ENCODE data around the gene TMEM74B. TPM values are rescaled to one million over a fixed set of nuclear protein-coding genes. Genes with fewer than 3 reads are reported as not detected.

The TMEM74B gene
- total RNA-seq, 4 donors from 2014 or later = 0.44 to 12.4 (median 1.8) TPM

DNA sequence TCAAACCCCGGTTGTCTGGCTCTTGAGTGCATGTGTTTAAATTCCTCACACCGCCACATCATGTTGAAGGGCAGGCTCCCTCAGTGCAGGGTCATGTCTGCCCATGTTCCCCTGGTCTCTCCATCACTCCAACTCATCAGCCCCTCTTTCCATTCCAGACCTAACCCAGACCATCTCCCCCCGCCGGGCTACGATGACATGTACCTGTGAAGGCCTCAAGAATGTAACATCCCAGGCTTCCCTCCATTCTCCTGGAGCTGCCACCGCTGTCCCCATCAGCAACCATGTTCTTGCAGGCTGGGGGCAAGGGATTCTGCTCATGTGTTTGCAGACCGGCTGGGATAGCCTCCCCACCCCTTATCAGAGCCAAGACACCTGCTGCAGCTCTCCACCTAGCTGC is 19.9 kb downstream of the TMEM74B start:
- H3K4me1 ChIP-seq = no peaks in the 10 kb centered on the region
- H3K4me3 ChIP-seq = no peak overlapping the region
- no peak for DNase-seq (ENCODE audit: low spot score in 2 of 2)
- TF ChIP-seq EP300 (IDR thresholded peaks at IDR 0.05) (no peak), POLR2A (IDR thresholded peaks at IDR 0.05) (no peak)
- TF ChIP-seq, protein P1, sequence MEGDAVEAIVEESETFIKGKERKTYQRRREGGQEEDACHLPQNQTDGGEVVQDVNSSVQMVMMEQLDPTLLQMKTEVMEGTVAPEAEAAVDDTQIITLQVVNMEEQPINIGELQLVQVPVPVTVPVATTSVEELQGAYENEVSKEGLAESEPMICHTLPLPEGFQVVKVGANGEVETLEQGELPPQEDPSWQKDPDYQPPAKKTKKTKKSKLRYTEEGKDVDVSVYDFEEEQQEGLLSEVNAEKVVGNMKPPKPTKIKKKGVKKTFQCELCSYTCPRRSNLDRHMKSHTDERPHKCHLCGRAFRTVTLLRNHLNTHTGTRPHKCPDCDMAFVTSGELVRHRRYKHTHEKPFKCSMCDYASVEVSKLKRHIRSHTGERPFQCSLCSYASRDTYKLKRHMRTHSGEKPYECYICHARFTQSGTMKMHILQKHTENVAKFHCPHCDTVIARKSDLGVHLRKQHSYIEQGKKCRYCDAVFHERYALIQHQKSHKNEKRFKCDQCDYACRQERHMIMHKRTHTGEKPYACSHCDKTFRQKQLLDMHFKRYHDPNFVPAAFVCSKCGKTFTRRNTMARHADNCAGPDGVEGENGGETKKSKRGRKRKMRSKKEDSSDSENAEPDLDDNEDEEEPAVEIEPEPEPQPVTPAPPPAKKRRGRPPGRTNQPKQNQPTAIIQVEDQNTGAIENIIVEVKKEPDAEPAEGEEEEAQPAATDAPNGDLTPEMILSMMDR (IDR thresholded peaks at IDR 0.05) = no peak
- H3K27me3 ChIP-seq = no peaks in the 10 kb centered on the region
- no peaks in the 10 kb centered on the region for H3K9me3 ChIP-seq
- no peak overlapping the region for H3K27ac ChIP-seq
- WGBS, 2 donors = 92 to 97% methylated on average over 5 to 7 of the region's 7 CpGs
- H3K36me3 ChIP-seq = peaks cover 0 to 98% (median 32%) of the 10 kb centered on the region in 3 donors

DNA sequence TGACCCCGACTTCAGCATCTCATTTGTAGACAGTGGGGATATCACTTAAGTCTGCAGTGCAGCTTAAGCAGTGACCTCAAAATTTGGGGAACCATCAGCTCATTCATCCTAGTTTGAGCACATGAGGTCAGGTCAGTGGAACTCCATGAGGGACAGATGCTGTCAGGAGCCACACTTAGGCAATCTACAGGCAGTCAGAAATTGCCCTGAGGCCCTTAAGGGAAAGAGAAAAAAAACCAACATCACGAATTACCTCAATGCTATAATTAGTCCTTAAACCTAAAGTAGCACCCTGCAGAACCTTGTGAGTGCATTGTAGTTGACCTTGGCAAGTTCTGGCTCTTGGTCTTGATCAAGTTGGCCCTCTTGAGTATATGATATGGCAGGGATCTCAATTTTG is 21.1 kb downstream of the TMEM74B start:
- no peak for DNase-seq (ENCODE audit: low spot score in 2 of 2)
- WGBS, 2 donors = 78 to 90% methylated on average over 2 of the region's 2 CpGs
- Histone ChIP-seq H3K4me3 (no peak overlapping the region), H3K36me3 (peaks cover 0 to 95% (median 28%) of the 10 kb centered on the region in 3 donors), H3K27ac (no peak overlapping the region), H3K9me3 (no peaks in the 10 kb centered on the region), H3K4me1 (no peaks in the 10 kb centered on the region), H3K27me3 (no peaks in the 10 kb centered on the region)
- no peak for TF ChIP-seq POLR2A (IDR thresholded peaks at IDR 0.05)
- TF ChIP-seq, protein P1 (IDR thresholded peaks at IDR 0.05) = no peak
- no peak for TF ChIP-seq EP300 (IDR thresholded peaks at IDR 0.05)

DNA sequence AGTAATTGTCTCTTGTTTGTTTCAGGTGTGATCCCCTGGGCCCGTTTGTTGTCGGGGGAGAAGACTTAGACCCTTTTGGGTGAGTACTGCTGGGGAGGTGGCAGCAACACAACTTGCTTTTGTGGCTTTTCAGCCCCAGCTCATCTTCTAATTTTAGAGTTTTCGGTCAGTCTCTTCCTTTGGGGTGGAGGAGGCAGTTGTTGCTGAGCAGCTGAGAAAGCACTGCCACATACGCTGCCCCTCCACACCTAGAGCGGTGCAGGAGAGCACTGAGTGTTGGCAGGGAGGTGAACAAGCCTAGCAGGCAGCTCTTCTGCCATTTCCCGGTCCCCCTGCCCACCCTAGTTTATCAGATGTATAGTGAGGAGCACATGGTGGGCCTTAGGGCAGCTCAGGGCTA is 21.7 kb downstream of the TMEM74B start:
- Histone ChIP-seq H3K9me3 (no peaks in the 10 kb centered on the region), H3K36me3 (peaks cover 0 to 95% (median 22%) of the 10 kb centered on the region in 3 donors), H3K4me3 (no peak overlapping the region), H3K27ac (no peak overlapping the region), H3K4me1 (no peaks in the 10 kb centered on the region), H3K27me3 (no peaks in the 10 kb centered on the region)
- DNase-seq (ENCODE audit: low spot score in 2 of 2) = no peak
- 91 to 94% methylated on average over 6 of the region's 6 CpGs for WGBS, 2 donors
- TF ChIP-seq EP300 (IDR thresholded peaks at IDR 0.05) (no peak), POLR2A (IDR thresholded peaks at IDR 0.05) (no peak)
- TF ChIP-seq, protein P1 (IDR thresholded peaks at IDR 0.05) = no peak

DNA sequence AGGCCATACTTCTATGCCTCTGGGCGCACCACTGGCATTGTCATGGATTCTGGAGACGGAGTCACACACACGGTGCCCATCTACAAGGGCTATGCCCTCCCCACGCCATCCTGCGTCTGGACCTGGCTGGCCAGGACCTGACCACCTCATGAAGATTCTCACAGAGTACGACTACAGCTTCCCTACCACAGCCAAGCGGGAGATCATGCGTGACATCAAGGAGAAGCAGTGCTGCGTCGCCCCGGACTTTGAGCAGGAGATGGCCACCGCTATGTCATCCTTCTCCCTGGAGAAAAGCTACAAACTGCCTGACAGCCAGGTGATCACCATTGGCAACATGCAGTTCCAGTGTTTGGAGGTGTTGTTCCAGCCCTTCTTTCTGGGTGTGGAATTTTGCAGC is 23.8 kb downstream of the TMEM74B start:
- no peaks in the 10 kb centered on the region for H3K27me3 ChIP-seq
- H3K4me3 ChIP-seq = no peak overlapping the region
- H3K4me1 ChIP-seq = no peaks in the 10 kb centered on the region
- H3K9me3 ChIP-seq = no peaks in the 10 kb centered on the region
- TF ChIP-seq EP300 (IDR thresholded peaks at IDR 0.05) = no peak
- no peak for TF ChIP-seq POLR2A (IDR thresholded peaks at IDR 0.05)
- TF ChIP-seq, protein P1 (IDR thresholded peaks at IDR 0.05) = no peak
- H3K27ac ChIP-seq = no peak overlapping the region
- DNase-seq (ENCODE audit: low spot score in 2 of 2) = no peak
- WGBS, 2 donors = 97 to 100% methylated on average over 6 to 12 of the region's 12 CpGs
- H3K36me3 ChIP-seq = peaks cover 0 to 78% (median 13%) of the 10 kb centered on the region in 3 donors

DNA sequence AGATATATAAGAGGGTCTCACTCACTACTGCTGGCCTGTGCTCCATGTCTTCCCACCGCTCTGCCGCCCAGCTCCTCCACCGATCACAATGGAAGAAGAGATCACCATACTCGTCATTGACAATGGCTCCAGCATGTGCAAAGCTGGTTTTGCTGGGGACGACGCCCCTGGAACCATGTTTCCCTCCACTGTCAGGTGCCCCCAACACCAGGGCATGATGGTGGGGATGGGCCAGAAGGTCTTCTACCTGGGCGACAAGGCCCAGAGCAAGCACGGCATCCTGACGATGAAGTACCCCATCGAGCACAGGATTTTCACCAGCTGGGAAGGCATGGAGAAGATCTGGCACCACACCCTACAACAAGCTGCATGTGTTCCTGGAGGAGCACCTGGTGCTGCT is 24.3 kb downstream of the TMEM74B start:
- DNase-seq (ENCODE audit: low spot score in 2 of 2) = no peak
- H3K27ac ChIP-seq = no peak overlapping the region
- no peaks in the 10 kb centered on the region for H3K9me3 ChIP-seq
- WGBS, 2 donors = 94 to 95% methylated on average over 10 of the region's 10 CpGs
- H3K36me3 ChIP-seq = peaks cover 0 to 78% (median 11%) of the 10 kb centered on the region in 3 donors
- no peaks in the 10 kb centered on the region for H3K27me3 ChIP-seq
- H3K4me1 ChIP-seq = no peaks in the 10 kb centered on the region
- no peak overlapping the region for H3K4me3 ChIP-seq
- TF ChIP-seq EP300 (IDR thresholded peaks at IDR 0.05) (no peak), POLR2A (IDR thresholded peaks at IDR 0.05) (no peak)
- TF ChIP-seq, protein P1 (IDR thresholded peaks at IDR 0.05) = no peak
